Neural cell (in vitro differentiated cells): Measurements from ENCODE around the gene LRP1.

ENCODE experiments used
- EZH2 ChIP-seq: fragments of 200-600, 300-800 bp; shearing (Covaris generic), sonication (generic); IDR thresholded peaks from 2 replicates; pipeline ENCODE4 v1.6.1; 2014; ENCODE audit warnings: antibody characterized with exemption, low read length, borderline replicate concordance, mild to moderate bottlenecking; ENCODE audit not compliant: insufficient read depth, poor library complexity, severe bottlenecking
- RAD21 ChIP-seq: fragments of 450-650 bp; conservative IDR thresholded peaks from 2 replicates; pipeline ENCODE4 v1.6.1; 2014; ENCODE audit warnings: antibody characterized with exemption, mild to moderate bottlenecking, moderate library complexity
- TF ChIP-seq, protein P1 (sequence below): fragments of 450-650 bp; IDR thresholded peaks from 2 replicates; pipeline ENCODE4 v1.5.1; 2014; ENCODE audit warnings: antibody characterized with exemption, mild to moderate bottlenecking, moderate library complexity; ENCODE audit not compliant: poor library complexity, severe bottlenecking

DNA sequence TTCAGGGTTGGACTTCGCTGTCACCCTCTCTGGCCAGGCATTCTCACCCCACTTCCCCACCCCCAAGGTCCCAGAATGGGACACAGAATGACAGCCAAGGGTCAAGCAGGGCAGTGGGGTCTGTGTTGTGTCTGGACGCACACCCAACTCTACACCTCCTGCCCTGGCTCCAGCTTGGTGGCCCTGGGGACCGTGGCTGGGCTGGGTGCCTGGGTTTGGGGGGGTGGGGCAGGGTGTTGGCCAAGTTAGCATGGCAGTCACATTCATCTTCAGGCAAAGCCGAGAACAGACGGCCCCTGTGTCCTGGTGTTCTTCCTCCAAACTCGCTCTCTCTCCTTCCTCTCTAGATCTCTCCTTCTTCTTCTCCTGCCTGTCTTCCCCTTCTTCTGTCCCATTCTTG is 5.6 kb downstream of the LRP1 start:
- TF ChIP-seq, protein P1, sequence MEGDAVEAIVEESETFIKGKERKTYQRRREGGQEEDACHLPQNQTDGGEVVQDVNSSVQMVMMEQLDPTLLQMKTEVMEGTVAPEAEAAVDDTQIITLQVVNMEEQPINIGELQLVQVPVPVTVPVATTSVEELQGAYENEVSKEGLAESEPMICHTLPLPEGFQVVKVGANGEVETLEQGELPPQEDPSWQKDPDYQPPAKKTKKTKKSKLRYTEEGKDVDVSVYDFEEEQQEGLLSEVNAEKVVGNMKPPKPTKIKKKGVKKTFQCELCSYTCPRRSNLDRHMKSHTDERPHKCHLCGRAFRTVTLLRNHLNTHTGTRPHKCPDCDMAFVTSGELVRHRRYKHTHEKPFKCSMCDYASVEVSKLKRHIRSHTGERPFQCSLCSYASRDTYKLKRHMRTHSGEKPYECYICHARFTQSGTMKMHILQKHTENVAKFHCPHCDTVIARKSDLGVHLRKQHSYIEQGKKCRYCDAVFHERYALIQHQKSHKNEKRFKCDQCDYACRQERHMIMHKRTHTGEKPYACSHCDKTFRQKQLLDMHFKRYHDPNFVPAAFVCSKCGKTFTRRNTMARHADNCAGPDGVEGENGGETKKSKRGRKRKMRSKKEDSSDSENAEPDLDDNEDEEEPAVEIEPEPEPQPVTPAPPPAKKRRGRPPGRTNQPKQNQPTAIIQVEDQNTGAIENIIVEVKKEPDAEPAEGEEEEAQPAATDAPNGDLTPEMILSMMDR: no peak
- TF ChIP-seq RAD21 (no peak), EZH2 (no peak)
